ENCODE data around the gene LMO7.

DNA sequence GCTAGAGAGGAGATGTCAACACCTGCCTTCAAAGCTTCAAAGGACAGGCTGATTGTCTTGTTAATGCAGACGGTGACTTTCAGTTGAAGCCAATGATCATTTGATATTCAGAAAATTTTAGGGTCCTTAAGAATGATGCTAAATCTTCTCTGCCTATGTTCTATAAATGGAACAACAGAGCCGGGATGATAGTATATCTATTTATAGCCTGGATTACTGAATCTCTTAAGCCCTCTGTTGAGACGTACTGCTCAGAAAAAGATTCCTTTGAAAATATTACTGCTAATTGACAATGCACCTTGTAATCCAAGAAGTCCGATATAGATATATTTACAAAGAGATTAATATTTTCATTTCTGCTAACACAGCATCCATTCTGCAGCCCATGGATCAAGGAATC is 35.8 kb upstream of the LMO7 start:
- TF ChIP-seq, protein P1, sequence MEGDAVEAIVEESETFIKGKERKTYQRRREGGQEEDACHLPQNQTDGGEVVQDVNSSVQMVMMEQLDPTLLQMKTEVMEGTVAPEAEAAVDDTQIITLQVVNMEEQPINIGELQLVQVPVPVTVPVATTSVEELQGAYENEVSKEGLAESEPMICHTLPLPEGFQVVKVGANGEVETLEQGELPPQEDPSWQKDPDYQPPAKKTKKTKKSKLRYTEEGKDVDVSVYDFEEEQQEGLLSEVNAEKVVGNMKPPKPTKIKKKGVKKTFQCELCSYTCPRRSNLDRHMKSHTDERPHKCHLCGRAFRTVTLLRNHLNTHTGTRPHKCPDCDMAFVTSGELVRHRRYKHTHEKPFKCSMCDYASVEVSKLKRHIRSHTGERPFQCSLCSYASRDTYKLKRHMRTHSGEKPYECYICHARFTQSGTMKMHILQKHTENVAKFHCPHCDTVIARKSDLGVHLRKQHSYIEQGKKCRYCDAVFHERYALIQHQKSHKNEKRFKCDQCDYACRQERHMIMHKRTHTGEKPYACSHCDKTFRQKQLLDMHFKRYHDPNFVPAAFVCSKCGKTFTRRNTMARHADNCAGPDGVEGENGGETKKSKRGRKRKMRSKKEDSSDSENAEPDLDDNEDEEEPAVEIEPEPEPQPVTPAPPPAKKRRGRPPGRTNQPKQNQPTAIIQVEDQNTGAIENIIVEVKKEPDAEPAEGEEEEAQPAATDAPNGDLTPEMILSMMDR (IDR thresholded peaks at IDR 0.05) = no peak
- no peak for TF ChIP-seq EZH2phosphoT487 (IDR thresholded peaks at IDR 0.05)
